ENCODE data around the gene AKAP12.
"Not testable (repeated sequence)": the region's sequence is repeated elsewhere in the genome, so short reads cannot be mapped to it uniquely, and the experiment has no call there.

AKAP12 gene

GRCh38 chr6:151286214-151286613 is 46.4 kb downstream of the AKAP12 start:
- DNase-seq: no peak

GRCh38 chr6:151288712-151289398 is 49.1 kb downstream of the AKAP12 start:
- no peak for DNase-seq

- DNase-seq: peak in 1 of 2 donors; percentile 15
Measured at GRCh38 chr6:151289399-151290007, 49.7 kb downstream of the AKAP12 start.

- DNase-seq: no peak
Measured at GRCh38 chr6:151290877-151291721, 51.3 kb downstream of the AKAP12 start.

GRCh38 chr6:151291722-151292059 is 51.9 kb downstream of the AKAP12 start:
- DNase-seq: no peak

- DNase-seq: no peak
Measured at GRCh38 chr6:151292974-151293687, 53.4 kb downstream of the AKAP12 start.

GRCh38 chr6:151293688-151294016 is 53.9 kb downstream of the AKAP12 start:
- DNase-seq: no peak

- DNase-seq: no peak
Measured at GRCh38 chr6:151294561-151295101, 54.9 kb downstream of the AKAP12 start.

- no peak for DNase-seq
Measured at GRCh38 chr6:151297886-151298285, 58.1 kb downstream of the AKAP12 start.

- DNase-seq: no peak
Measured at GRCh38 chr6:151299011-151299410, 59.2 kb downstream of the AKAP12 start.

GRCh38 chr6:151300267-151300991 is 60.7 kb downstream of the AKAP12 start:
- DNase-seq: no peak

- DNase-seq: no peak
Measured at GRCh38 chr6:151301547-151301946, 61.8 kb downstream of the AKAP12 start.

- DNase-seq: no peak
Measured at GRCh38 chr6:151303231-151303630, 63.5 kb downstream of the AKAP12 start.

- no peak for DNase-seq
Measured at GRCh38 chr6:151306269-151306783, 66.6 kb downstream of the AKAP12 start.

GRCh38 chr6:151307501-151307900 is 67.7 kb downstream of the AKAP12 start:
- no peak for DNase-seq

- no peak for DNase-seq
Measured at GRCh38 chr6:151309619-151310018, 69.9 kb downstream of the AKAP12 start.

- no peak for DNase-seq
Measured at GRCh38 chr6:151310279-151310678, 70.5 kb downstream of the AKAP12 start.

GRCh38 chr6:151310852-151311767 is 71.3 kb downstream of the AKAP12 start:
- DNase-seq: no peak

GRCh38 chr6:151313066-151313491 is 73.3 kb downstream of the AKAP12 start:
- DNase-seq: no peak

- not testable (repeated sequence) for DNase-seq
Measured at GRCh38 chr6:151315661-151316060, 75.9 kb downstream of the AKAP12 start.

All from CD4-positive, alpha-beta T cell treated with Interleukin-4 for 1 hour (primary cell).